DMS153 treated with DMSO at 0.1 percent for 48 hours (cell line): Measurements from ENCODE around the gene SANBR.

Experiments
- DNase-seq: peaks from one replicate; lab custom pipeline; 2025; ENCODE audit not compliant: unreplicated experiment; lab: John Stamatoyannopoulos, UW

SANBR gene

GRCh38 chr2:61089797-61090196, 24.1 kb downstream of the SANBR start:
- no peak for DNase-seq

GRCh38 chr2:61090386-61090921, 24.8 kb downstream of the SANBR start:
- no peak for DNase-seq

- no peak for DNase-seq
These were observed 25.8 kb downstream of the SANBR start for GRCh38 chr2:61091485-61091884.

- DNase-seq, result no peak
These were observed 30.8 kb downstream of the SANBR start for GRCh38 chr2:61096438-61096837.

GRCh38 chr2:61100801-61101200, 35.1 kb downstream of the SANBR start:
- DNase-seq, result no peak

- no peak for DNase-seq
These were observed 43.6 kb downstream of the SANBR start for GRCh38 chr2:61109291-61109690.

GRCh38 chr2:61111708-61112107, 46.0 kb downstream of the SANBR start:
- DNase-seq, result no peak

GRCh38 chr2:61114147-61114546, 48.5 kb downstream of the SANBR start:
- DNase-seq, result no peak
